Fibroblast of peridontal ligament (primary cell): ENCODE data around the gene CAPZB.
A peak's percentile ranks its signal among the peaks of the same experiment; 100 is the strongest.
"Not testable (repeated sequence)": the region's sequence is repeated elsewhere in the genome, so short reads cannot be mapped to it uniquely, and the experiment has no call there.

Experiments
- DNase-seq: peaks from one replicate; pipeline ENCODE4 v3.0.0-alpha.2; 2010; ENCODE audit errors: extremely low read depth

Gene CAPZB

GRCh38 chr1:19497443-19497842 lies 12.1 kb upstream of the CAPZB start:
- DNase-seq, result not testable (repeated sequence)

GRCh38 chr1:19496527-19496874 lies 11.2 kb upstream of the CAPZB start:
- DNase-seq, result no peak

- peak; percentile 73 for DNase-seq
Observed at GRCh38 chr1:19495799-19496526, 10.6 kb upstream of the CAPZB start.

GRCh38 chr1:19495000-19495656 lies 9.8 kb upstream of the CAPZB start:
- DNase-seq, result peak; percentile 67

- DNase-seq, result no peak
Observed at GRCh38 chr1:19493547-19493946, 8.2 kb upstream of the CAPZB start.

GRCh38 chr1:19489996-19490395 lies 4.7 kb upstream of the CAPZB start:
- DNase-seq, result no peak

GRCh38 chr1:19488136-19488535 lies 2.8 kb upstream of the CAPZB start:
- no peak for DNase-seq

- no peak for DNase-seq
Observed at GRCh38 chr1:19484798-19485361, 459 bp downstream of the CAPZB start.

GRCh38 chr1:19484338-19484797 lies 971 bp downstream of the CAPZB start:
- DNase-seq, result no peak

- no peak for DNase-seq
Observed at GRCh38 chr1:19483691-19484090, 1.6 kb downstream of the CAPZB start.

- no peak for DNase-seq
Observed at GRCh38 chr1:19483261-19483660, 2.1 kb downstream of the CAPZB start.

GRCh38 chr1:19481826-19482398 lies 3.4 kb downstream of the CAPZB start:
- no peak for DNase-seq

GRCh38 chr1:19480282-19480681 lies 5.1 kb downstream of the CAPZB start:
- DNase-seq, result no peak

GRCh38 chr1:19479351-19480120 lies 5.8 kb downstream of the CAPZB start:
- no peak for DNase-seq

- no peak for DNase-seq
Observed at GRCh38 chr1:19478322-19478721, 7.0 kb downstream of the CAPZB start.

GRCh38 chr1:19477284-19478249 lies 7.8 kb downstream of the CAPZB start:
- peak; percentile 36 for DNase-seq

GRCh38 chr1:19476450-19477190 lies 8.7 kb downstream of the CAPZB start:
- no peak for DNase-seq

- no peak for DNase-seq
Observed at GRCh38 chr1:19475296-19475695, 10.0 kb downstream of the CAPZB start.

- no peak for DNase-seq
Observed at GRCh38 chr1:19472174-19472573, 13.2 kb downstream of the CAPZB start.

- DNase-seq, result no peak
Observed at GRCh38 chr1:19469004-19469403, 16.3 kb downstream of the CAPZB start.
